Fibroblast of the conjunctiva (primary cell): ENCODE data around the gene ANO2.
"Not testable (repeated sequence)": the region's sequence is repeated elsewhere in the genome, so short reads cannot be mapped to it uniquely, and the experiment has no call there.

ENCODE experiments used
- DNase-seq: peaks from one replicate; pipeline ENCODE4 v3.0.0-alpha.2; 2010; ENCODE audit warnings: low read depth

ANO2 gene

DNA sequence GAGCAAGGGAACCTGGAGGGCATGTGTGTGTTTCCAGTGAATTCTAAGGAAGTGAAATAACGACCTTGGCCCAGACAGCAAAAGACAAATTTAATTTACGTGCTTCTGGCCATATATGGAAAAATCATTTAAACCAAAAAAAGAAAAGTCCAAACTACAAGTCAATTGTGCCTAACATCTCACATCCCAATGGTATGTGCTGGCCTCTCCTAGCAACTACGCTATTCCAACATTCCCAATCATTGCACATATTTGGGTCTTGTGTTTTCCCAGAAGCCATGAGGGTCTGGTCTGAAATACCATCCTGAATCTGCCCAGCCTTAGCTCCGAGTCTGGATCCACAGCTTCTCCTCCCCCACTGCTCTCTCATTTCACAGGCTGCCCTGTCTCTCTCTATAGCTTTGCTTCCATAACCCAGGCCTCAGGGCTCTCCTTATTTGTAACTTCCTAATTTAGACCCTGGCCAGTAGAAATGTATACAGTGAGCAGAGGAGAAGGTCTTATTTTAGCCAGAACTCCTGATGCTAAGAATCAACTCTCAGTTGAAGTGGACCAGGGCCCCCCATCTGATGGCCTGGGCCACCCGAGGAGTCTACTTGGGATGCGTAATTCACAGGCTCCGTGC, 224.6 kb downstream of the ANO2 start:
- DNase-seq = no peak

DNA sequence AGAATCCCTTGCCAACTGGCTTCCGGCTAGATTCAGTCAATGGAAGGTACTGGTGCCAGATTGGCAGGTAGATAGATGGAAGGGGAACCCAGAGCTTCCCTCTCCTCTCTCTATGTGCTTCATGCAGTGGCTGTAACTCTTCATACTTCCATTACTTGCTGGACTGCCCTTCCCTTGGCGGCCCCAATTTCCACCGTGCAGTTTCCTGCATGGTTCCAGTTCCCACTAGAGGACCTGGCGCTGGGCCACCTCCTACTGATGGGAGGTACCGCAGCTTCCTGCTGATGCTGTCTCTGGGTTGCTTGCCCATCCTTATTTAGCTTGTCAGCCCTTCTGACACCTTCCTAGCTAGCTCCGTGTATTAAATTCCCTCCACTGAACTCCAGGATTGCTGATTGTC, 226.4 kb downstream of the ANO2 start:
- DNase-seq = no peak

DNA sequence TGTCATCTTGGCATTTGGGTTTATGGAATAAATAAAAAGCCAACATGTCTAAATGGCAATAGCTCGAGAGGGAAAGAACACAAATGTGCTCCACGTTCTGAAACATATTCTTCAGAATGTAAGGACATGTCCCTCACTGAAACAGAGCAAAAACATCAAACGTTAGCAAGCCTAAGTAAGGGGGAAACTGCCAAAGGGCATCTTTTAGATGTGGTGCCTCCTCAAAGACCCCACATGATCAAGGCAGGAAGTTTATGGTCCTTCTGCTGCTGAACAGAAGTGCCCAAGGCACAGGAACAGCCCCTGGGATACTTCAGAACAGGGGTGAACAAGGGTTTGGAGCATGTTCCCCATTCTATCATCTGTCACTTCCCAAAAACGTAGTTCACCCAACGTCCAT, 227.0 kb downstream of the ANO2 start:
- DNase-seq = no peak

DNA sequence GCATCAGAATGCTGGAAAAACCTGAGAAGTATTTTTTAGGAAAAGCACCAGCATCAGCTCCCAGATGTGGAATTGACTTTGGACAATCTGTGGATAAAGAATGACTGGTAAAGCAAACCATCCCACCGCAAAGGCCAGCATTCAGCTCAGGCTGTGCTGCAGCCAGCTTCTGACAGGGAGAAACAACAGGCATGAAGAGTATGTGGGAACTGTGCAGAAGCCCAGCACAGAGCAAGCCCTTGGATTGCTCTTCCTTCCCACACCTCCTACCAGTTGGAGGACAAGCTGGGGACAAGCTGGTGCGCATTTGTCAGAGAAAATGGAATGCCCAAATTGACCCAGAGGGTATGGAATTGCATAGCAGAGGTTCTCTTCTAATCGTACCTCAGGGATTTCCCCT, 228.1 kb downstream of the ANO2 start:
- DNase-seq = no peak

DNA sequence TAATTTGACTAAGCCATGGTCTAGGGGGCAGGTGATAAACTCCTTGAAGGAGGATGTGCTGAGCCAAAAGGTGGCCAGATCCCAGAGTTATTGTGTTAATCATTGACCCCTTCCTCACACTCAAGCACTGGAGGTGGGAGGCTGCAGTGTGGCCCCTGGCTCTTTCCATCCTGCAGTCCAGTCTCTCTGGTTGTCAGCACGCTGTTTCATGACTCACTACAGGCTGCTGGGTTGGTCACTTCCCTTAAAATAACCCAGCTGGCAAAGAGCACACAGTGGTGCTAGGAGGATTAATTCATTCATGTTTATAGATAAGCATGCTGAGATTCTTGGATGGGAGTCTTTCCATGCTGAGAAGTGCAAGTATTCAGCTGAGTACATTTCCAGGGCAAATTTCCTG, 228.9 kb downstream of the ANO2 start:
- no peak for DNase-seq

DNA sequence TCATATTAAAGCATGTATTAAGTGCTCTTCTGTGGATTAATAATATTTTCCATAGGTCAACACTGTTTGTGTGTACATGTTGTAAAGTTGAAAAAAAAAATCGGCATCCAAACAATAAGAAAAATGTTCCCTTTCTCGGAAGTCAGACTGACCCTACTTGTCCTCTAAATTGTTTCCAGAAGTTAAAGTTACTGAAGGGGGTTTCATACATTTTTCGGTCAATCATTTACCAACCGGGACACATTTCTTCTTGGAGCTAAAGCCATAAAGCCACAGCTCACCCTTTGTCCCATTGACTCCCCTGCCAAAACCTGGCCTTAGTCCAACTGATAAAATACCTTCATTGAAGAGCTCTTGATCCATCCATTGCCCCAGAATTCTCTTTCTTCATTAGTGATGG, 230.0 kb downstream of the ANO2 start:
- no peak for DNase-seq

DNA sequence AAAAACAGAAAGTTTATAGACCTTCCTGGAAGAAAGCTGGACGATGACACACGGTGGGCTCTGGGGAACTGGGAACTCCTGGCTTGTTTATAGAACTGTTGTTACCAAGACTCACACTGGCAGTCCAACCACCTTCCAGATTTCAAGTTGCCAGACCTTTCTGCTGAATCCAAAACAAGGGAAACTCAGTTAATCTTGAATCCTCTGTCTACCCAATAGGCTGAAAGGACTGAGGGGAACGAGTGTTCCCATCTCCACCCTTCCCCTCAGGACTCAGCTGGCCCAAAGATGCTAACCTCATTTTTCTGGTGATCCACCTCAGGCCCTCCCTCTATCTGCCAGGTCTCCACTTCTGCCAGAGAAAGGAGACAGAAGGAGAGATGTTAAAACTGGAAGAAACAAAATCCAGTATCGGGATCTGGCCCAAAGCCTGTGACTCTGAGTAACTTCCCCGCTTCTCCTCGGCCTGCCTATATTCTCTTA, 231.4 kb downstream of the ANO2 start:
- DNase-seq = no peak

DNA sequence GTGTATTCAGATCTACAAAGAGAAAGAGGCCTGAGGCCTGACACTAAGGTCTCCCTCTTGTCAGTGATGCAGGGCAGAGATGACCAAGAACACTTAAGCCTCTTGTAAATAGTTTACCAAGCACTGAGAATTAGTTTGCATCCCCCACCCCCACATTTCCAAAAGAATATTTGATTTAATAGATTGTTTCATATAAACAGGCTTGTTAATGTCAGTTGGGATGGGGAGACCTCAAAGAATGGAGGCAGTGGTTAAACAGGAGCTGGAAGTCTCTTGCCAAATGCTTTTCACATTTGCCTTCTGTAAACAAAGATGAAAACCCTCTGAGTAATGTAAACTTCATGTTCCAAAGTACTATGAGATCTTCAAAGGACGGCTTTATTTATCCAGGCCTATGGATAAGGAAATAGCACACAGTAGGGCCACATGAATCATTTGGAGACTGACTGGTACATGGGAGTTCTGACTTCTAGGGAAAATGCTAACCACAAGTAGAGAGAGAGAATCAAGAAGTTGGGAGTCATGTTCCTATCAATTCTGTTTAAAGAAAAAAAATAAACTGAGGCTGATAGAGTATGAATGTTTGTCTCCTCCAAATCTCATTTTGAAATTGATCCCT, 234.7 kb downstream of the ANO2 start:
- DNase-seq = no peak

DNA sequence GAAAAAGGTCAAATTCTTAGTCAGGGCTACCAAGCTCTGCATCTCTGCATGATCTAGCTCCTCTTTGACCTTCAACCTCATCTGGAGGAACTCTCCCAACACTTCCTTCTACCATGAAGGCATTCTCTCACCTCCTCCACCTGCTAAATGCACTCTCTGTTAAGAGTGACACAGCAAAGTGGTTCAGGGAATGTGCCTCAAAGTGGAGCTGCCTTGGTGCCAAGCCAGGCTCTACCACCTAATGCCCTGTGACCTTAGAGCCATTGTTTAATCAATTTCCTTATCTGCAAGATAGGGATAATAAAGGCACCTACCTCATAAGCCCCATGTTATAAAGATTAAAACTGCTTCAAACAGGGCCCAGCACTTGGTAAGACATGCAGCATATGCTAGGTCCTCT, 236.7 kb downstream of the ANO2 start:
- DNase-seq = no peak

DNA sequence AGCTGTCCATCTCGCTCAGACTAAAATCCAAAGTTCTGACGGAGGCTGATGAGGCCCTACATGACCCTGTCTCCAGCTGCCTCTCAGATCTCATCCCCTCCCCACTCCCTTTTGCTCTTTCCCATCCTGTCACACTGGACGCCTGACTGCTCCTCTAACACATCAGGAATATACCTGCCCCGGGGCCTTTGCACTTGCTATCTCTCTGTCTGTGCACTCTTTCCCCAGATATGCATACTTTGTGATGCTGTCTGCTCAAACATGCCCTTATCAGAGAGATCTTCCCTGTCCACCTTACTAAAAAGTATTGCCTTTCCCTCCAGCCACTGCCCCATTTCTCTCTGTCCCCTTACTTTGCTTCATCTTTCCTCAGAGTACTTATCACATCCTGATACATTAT, 238.8 kb downstream of the ANO2 start:
- no peak for DNase-seq

DNA sequence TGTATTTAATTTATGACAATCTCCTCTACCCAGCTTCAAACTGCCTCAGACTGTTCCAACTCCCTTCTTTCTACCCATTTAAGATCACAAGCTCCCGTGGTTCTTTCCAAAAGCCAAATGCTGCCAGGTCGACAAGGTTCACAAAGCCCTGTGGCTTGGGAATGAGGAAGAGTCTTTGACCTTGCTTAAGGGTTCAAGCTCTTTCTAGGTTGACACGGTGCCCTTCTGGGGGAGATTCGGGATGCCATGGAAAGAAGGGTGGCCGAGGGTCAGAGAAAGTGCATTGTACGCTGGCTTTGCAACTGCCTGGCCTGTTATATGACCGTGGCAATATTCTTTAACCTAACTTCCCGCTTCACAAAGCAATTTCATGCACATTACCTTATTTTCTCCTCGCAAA, 239.3 kb downstream of the ANO2 start:
- no peak for DNase-seq

DNA sequence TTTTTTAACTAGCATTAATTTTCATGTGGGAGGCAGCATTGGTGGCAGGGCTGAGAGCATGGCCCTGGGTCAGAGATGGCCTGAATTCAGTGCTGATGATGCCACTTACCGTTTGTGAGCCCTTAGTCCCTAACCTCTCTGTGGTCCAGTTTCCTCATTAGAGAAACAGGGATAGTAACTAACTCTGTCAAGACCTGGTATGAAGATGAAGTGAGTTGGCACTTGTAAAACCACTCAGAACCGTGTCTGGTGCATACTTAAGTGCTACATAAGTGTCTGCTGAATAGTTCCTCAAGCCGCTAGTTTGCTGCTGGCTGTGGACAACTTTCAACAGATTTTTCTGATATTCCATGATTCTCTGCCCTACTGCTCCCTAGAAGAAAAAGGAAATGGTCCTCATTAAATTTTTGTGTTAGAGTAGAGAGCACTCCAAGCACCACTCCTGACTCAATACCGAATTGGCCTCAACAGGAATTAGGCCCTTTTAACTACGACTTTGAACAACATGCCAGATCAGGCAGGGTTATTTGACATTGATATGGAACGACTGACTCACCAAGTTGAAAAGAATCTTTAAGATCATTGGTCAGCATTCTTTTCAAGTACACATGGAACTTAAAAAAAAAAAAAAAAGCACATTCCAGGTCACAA, 250.2 kb downstream of the ANO2 start:
- DNase-seq = no peak

DNA sequence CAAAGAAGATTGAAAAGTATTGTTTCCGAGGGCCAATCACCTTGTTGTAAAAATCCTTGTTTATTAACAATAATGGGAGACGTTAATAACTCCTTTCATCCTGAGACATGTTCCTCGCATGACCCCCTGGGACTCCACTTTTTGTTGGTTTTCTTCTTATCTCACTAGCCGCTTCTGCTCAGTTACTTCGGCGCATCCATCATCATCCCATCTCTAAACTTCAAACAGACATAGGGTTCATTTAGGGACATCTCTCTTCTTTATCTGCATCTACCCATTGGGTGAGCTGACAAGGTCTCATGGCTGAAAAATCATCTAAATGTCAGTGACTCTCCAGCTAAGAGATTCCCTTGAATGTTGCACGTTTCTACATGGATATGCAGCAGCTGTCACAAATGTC, 252.2 kb downstream of the ANO2 start:
- DNase-seq = no peak

DNA sequence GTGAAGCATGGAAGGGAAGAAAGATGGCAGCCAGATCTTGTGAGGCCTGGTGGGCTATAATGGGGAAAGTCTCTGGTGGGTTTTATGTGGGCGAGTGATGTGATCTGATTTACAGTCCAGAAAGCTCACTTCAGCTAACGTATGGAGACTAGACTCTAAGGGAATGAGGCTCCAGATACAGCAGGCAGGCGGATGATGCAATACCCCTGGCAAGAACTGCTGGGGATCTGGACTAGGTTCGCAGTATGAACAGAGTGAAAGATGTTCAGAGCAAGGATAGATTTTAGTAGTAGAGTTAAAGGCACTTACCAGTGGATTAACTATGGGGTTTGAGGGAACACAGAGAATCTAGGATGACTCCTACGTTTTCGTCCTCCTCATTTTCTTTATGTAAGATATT, 253.1 kb downstream of the ANO2 start:
- DNase-seq = no peak

DNA sequence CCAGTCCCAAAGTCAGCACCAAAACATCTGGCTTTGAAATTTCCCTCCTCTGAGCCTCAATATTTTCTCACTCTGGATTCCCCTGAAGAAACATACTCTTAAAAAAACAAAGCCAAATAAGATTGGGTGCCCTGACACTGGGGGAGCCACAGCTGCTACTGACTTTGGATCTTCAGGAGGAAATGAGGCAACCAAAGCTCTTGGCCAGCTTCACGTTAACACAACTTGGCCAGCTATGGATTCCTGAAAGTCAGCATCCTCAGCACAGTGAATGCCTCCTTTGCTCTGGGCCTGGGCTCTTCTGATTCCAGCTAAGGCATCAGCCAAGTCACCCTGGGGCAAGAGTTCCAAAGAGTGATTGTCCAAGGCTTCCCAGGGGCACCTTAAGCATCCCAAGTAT, 254.8 kb downstream of the ANO2 start:
- no peak for DNase-seq

DNA sequence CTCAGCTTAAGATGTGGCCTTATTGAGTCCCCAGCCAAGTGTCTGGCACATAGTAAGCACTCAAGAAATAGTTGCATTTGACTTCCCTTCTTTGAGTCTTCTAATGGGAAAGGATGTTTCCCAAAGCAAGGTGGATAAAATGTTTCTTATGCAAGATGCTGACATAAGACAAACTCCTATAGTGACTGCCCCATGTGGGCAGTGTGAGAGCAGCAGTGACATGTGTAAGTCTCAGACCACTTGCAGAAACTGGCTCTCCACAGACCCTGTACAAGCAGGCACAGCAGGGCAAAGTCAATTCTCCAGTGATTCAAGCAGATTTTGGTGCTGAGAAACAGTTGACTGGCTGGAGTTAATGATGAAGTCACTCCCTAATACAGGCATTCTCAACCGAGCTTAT, 255.3 kb downstream of the ANO2 start:
- no peak for DNase-seq

DNA sequence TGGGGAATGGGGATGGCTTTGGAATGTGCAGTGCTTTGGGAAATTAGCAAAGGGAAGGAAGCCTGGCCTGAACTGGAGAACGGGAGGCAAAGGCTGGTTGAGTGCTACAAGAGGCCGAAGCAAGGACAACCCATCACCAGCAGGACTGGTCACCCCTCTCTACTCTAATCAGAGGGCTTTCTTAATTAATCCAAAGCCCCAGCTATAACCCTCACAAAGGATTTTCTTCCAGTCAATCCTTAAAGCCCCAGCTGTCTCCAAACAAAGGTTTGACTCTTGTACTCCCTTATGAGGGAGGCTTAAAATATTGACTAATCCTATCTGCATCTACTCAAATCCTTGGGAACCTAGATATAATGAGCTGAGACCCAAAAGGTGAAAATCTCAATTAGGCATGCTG, 256.8 kb downstream of the ANO2 start:
- DNase-seq = no peak

DNA sequence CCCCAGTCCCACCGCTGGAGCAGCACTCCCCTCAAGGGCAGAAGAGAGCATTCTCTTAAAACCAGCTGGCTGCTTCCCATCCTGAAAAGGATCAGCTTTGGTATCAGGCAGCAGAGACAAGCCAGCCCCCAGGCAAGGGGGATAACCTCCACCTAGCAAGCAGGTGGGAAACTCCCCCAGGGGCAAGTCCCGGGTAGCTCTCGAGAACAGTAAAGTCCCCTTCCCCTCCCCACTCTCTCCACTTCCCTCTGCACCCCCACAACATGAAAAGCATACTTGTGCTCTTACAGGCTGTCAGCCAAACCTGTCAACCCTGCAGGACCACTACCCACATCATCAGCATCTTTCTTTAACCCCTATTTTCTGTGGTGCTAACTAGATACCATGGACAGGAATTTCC, 259.1 kb downstream of the ANO2 start:
- no peak for DNase-seq

DNA sequence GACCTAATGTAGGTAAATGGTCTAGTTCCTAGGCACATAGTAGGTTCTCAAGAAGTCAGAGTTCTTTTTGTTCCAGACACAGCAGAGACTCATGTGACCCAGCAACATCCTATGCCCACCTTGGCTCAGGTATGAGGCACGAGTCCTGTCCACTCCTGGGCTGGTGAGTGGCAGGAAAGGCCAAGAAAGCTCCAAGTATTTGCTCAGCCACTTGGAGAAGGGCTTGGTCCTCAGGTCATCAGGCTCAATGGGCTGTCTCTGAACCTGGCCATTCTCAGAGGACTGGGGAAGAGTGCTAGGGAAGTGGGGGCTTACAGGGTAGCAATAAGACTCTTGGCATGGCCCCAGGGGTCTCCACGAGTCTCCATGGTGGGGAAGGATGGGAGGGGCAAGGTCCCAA, 260.1 kb downstream of the ANO2 start:
- DNase-seq = no peak

DNA sequence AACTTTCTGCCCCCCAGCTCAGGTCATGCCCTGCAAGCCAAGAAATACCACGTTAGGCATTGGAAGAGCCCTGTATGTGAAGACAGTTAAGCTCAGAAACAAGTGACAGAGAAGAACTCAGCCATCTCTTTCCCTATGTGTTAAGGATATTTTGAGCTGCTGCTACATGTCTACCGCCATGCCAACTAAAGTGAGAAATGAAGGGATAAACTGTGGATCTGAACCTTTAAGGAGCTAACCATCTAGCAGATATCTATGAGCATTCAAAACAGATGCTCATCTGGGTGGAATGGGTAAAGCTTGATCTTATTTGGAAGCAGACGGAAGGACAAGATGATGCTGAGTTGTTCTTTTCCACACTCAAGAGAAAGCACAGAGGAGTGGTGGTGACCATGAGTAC, 262.5 kb downstream of the ANO2 start:
- no peak for DNase-seq

DNA sequence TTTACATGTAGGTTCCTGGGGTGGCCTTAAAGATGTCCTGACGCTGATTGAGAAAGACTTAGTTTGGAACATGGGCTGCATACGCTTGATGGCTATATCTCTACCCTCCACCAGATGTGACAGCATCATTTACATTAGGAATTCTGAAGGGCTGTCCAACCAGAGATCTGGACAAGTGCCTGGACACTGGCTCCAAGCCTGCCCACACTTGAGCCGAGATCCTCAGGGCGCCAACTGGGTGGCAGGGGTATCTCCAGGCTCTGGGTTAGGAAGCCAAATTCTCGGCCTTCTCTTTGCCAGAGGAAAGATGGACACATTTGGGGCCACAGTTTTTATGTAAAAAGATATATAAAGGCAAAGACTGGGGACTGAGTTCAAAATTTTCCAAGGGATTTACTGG, 266.9 kb downstream of the ANO2 start:
- DNase-seq = no peak

DNA sequence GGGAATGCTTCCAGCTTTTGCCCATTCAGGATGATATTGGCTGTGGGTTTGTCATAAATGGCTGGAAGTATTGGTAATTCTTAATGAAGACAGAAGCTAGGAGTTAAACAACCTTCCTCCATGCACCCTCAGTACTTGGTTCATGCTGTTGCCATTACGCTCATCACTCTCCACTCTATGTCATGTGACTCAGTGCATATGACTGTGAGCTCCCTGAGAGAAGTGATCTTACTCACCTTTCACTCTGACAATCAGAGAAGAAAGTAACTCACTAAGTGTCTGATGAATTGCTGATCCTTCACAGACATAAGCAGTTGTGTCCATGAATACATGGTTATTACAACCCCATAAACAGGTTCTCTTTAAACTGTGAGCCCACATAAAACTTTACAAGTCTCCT, 275.4 kb downstream of the ANO2 start:
- not testable (repeated sequence) for DNase-seq

DNA sequence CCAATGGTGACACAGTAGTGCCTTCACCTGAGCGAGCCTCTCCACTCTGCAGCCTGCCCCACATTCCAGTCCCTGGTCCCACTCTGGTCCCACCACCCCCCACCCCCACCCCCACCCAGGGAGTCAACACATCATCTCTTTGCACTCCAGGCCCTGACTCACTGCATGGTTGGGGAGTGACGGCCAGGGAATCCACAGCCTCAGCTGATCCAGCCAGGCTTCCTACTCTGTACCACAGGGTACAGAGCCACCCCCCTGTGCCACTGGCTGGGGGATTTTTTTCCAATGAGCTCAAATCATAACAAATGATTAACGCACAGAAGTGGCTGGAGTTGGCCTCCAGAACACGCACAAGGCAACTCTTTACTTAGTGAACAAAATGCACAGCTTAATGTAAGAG, 279.4 kb downstream of the ANO2 start:
- DNase-seq = no peak

DNA sequence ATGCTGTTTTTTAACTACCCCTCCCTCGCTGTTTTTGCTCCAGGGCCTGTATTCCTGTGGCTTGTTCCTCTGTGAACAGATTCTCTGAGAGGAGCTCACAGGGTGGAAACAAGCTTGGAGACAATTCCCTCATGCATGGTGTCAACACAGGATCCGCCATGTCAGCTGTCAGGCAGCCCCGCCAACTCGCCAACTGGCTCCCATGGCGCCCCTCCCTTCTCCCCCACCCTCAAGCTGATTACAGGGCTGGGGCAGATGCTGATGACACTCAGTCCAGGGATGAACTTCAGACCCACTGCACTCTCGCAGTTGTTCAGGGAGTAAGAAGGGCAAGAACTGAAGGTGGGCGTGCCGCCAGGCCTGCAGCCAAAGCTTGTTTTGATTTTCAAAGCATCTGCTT, 283.2 kb downstream of the ANO2 start:
- no peak for DNase-seq
